Stimulated activated CD4-positive, alpha-beta T cell treated with anti-CD3 and anti-CD28 coated beads, Interleukin-15, amount 100 ng/mL, for 48 hours (primary cell): ENCODE measurements around the gene DTNB.
A peak's percentile ranks its signal among the peaks of the same experiment; 100 is the strongest.

ENCODE experiments used
- DNase-seq, 2 donors: peaks; one replicate each; pipeline ENCODE4 v3.0.0-alpha.2; 2020; ENCODE audit warnings: low read depth in 2 of 2

Gene DTNB

DNA sequence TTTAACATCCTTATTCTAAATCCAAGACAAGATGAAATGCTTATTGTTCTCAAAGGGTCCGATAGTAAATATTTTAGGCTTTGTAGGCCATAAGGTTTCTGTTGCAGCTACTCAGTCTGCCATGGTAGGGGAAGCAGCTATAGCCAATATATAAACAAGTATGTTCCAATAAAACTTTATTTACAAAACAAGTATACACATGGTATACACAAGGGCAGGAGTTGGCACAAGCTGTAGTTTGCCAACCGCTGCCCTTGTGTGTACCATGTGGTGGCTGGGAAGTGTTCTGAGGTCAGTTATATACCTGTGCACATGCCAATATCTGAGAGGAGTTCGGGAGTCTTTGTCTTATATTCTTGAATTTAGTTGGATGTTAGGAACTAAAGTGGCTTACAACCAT lies 205.6 kb downstream of the DTNB start:
- no peak for DNase-seq

GRCh38 chr2:25462021-25462420 lies 211.4 kb downstream of the DTNB start:
- DNase-seq: no peak

GRCh38 chr2:25460261-25460905 lies 213.0 kb downstream of the DTNB start:
- DNase-seq: no peak

DNA sequence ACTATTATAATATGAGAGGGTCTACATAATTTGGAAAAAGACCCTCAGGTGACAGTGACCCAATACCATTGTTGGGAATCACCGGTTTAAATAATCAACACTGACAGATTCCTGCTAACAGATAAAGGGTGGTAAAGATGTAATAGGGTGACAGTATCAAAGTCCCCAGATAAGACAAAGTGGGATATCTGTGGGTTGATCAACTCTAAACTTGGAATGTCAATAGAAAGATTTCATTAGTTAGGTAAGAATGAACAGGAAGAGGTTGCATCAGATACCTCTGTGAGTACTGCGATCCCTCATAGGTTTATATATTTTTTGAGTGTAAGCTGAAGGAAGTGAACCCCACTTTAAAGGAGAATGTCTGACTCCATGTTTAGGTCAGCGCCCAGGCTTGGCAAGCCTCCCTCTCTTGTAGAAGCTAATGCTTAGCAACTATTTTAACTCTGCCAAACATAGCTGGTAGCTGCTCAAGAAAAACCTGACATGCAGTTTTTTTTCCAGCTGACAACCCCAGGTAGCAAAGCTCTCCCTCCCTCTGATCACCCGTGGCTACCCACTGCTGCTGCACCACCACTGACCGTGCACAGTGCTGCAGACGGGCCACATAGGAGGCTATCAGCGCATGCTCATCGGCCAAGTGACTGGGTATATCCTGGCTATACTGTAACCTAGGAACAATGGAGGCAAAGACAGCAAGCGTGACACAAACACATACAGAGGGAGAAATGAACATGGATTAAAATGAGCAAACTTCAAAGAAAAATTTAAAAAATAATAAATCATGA lies 218.4 kb downstream of the DTNB start:
- DNase-seq: no peak

DNA sequence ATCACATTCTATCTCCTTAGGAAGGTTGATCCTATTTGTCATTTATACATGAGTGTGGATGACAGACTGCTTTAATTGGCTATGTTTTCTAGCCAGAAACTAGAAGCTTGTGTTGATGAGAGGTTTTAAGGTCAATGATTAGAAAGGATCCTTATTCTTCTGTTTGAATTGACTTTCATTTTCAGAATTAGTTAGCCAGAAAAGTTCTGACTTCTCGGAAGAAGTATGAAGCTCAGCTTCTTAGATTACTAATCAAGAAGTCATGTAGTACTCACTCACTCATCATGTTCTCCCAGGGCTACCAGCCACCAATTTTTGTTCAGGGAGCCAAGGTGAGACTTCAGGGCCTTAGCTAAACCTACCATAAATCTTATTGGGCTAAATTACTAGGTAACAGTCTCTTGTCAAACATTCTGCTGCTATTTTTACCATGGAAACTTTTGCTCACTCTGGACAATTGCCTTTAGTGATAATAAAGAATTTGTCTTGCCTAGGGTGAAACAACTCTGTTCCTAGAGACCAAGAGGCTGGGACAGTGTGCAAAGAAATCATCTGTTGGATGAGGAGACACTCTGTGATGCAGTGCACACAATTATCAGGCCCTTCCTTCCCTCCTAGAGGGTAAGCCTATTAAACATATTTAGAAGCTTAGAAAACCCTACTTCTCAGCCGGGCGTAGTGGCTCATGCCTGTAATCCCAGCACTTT lies 220.0 kb downstream of the DTNB start:
- DNase-seq: peak; percentile 20 to 21

- no peak for DNase-seq
These were observed 224.6 kb downstream of the DTNB start for GRCh38 chr2:25448808-25449207.

- no peak for DNase-seq
These were observed 226.4 kb downstream of the DTNB start for GRCh38 chr2:25447018-25447417.

GRCh38 chr2:25446122-25446521 lies 227.3 kb downstream of the DTNB start:
- DNase-seq: no peak

DNA sequence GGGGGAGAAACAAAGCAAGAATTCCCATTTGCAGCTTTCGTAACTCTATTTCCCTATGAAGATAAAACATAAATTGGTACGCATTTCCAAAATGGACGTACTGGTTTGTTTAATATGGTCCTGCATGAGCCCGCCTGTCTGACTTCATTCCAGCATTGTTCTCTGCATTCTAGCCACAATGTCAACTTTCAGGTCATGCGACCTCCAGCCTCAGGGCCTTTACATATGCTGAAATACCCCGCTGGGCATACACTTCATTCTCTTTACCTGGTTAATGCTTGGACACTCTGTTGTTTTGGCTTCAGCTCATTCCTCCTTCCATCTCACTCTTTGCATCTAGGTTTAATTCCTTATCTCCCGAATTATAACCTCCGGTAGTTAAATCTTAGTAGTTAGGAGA lies 227.9 kb downstream of the DTNB start:
- no peak for DNase-seq

- DNase-seq: no peak
These were observed 228.6 kb downstream of the DTNB start for GRCh38 chr2:25444608-25445270.

- DNase-seq: no peak
These were observed 229.6 kb downstream of the DTNB start for GRCh38 chr2:25443766-25444165.

DNA sequence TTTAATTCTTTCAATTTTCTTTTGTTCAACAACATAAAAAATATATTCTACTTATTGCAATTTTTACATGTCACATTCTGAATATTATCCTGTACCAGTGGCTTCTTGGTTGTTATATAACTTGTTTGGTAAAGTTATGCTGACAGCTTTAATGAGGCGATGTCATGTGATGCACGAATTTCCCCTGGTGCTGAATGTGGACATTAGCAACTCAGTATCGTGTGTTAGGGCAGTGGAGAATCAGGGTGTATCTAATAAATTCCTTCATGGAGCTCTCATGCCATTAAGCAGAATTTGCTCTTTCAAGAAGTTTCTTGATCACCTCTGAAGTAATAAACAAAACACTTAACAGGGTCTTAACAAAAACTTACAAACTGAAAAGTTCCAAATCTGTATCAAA lies 232.0 kb downstream of the DTNB start:
- DNase-seq: no peak

GRCh38 chr2:25438793-25439192 lies 234.6 kb downstream of the DTNB start:
- DNase-seq: no peak

DNA sequence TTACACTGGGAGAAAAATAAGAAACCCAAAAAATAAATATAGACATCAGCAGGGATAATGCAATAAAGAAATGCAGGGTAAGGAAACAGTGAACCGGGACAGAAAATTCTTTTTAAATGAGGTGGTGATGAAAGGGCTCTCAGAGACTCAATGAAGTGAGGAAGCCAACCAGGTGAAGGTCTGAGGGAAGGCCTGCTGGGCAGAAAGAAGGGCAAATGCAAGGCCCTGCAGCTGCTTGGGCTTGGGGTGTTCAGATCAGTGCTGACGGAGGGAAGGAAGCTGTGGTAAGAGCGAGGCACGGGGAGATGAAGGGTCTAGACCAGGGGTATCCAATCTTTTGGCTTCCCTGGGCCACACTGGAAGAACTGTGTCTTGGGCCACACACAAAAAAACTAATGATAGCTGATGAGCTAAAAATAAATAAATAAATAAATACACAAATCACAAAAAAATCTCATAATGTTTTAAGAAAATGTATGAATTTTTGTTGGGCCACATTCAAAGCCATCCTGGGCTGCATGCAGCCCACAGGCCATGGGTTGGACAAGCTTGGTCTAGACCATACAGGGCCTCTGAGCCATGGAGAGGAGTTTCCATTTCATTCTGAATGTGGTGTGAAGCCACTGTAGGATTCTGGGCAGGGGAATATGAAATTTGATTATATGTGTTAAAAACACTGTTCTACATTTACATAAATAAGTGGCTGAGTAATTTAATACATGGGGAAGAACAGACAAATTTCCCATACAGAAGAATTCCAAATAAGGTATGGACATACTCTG lies 235.3 kb downstream of the DTNB start:
- DNase-seq: no peak

DNA sequence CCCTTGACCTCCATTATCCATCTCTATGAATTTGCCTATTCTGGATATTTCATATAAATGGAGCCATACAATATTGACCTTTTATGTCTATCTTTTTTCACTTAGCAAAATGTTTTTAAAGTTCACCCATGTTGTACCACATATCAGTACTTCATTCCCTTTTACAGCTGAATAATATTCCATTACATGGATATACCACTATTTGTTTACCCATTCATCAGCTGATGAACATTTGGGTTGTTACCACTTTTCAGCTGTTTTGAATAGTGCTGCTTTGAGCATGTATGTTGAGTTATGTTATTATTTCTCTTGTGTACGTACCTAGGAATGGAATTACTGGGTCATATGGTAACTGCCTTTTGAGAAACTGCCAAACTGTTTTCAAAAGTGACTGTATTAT lies 238.0 kb downstream of the DTNB start:
- DNase-seq: no peak

DNA sequence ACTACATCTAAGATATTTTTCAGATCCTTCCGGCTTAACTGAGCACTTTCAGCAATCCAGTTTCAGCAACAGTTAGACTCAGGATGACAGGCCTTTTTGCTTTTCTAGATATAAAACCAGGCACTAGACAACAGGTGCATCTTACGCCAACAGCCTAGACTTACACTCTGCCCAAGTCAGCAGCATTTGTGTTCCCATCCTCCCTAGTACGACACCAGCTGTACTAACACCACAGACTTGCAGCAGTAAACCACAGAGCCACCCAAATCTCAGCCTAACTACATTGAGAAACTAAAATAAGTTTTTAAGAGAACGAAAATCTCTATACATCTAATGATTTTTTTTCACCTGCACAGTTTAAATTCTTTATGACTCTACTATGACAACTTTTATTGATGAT lies 241.8 kb downstream of the DTNB start:
- no peak for DNase-seq

- no peak for DNase-seq
These were observed 242.8 kb downstream of the DTNB start for GRCh38 chr2:25430556-25430955.

GRCh38 chr2:25426326-25426725 lies 247.1 kb downstream of the DTNB start:
- DNase-seq: no peak

DNA sequence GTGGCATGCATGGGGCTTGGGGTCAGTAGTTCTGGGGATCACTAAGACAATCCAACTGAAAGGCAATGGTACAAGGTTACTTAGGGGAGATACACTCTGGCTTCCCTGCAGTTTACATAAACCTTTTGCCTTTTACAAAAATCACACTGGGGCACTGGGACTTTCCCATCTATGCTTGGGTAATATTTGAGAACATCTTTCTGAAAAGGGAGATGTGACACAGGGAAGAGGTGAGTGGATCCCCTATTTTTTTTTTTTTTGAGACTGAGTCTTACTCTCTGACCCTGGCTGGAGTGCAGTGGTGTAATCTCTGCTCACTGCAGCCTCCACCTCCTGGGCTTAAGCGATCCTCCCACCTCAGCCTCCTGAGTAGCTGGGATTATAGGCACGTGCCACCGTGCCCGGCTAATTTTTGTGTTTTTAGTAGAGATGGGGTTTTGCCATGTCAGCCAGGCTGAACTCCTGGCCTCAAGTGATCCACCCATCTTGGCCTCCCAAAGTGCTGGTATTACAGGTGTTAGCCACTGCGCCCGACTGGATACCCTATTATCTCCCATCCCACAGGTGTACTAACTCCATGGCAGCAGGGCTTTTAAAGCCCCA lies 248.8 kb downstream of the DTNB start:
- DNase-seq: no peak

DNA sequence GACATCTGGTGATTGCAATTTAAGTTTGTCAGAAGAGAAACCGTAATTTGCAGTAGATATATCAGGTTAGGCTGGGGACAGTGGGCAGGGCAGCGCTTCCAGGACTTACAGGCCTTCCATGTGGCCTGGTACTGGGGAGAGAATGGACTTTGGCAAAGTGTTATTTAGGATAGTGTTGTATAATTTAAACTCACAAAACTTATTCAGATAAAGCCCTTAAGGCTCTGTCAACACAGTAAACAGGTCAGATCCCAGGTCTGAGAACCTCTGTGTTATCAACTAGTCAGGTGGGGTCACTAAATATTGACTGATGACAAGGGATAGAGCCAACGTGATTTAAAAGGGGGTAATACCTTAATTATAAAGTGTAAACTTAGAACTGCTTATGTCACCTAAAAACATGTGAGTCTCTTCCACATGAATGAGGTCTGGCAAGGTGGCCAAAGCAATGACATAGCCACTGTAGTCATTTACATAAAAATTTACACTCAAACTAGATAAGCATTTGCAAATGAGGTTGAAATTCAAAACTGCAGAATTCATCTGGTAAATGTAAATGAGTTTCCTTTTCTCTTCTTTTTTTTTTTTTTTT lies 251.5 kb downstream of the DTNB start:
- DNase-seq: no peak

GRCh38 chr2:25421289-25421688 lies 252.1 kb downstream of the DTNB start:
- no peak for DNase-seq
